WI38 (cell line): ENCODE results near the gene KCNJ15.

Experiments used
- H3K4me3 ChIP-seq: 2 replicates; pipeline ENCODE4 v1.5.1; 2011; ENCODE audit warnings: low read depth, mild to moderate bottlenecking, control low read depth, low read length
- CTCF ChIP-seq: IDR thresholded peaks from 2 replicates; pipeline ENCODE4 v1.5.1; 2012; ENCODE audit warnings: low read depth, mild to moderate bottlenecking, control low read depth, low read length

The KCNJ15 gene

DNA sequence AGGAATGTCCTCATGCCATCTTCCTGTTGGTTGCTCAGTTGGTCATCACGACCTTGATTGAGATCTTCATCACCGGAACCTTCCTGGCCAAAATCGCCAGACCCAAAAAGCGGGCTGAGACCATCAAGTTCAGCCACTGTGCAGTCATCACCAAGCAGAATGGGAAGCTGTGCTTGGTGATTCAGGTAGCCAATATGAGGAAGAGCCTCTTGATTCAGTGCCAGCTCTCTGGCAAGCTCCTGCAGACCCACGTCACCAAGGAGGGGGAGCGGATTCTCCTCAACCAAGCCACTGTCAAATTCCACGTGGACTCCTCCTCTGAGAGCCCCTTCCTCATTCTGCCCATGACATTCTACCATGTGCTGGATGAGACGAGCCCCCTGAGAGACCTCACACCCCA, 42.9 kb downstream of the KCNJ15 start:
- H3K4me3 ChIP-seq: no peak overlapping the region
- no peak for TF ChIP-seq CTCF

GRCh38 chr21:38300141-38300578, 43.4 kb downstream of the KCNJ15 start:
- no peak for TF ChIP-seq CTCF
- no peak overlapping the region for H3K4me3 ChIP-seq

DNA sequence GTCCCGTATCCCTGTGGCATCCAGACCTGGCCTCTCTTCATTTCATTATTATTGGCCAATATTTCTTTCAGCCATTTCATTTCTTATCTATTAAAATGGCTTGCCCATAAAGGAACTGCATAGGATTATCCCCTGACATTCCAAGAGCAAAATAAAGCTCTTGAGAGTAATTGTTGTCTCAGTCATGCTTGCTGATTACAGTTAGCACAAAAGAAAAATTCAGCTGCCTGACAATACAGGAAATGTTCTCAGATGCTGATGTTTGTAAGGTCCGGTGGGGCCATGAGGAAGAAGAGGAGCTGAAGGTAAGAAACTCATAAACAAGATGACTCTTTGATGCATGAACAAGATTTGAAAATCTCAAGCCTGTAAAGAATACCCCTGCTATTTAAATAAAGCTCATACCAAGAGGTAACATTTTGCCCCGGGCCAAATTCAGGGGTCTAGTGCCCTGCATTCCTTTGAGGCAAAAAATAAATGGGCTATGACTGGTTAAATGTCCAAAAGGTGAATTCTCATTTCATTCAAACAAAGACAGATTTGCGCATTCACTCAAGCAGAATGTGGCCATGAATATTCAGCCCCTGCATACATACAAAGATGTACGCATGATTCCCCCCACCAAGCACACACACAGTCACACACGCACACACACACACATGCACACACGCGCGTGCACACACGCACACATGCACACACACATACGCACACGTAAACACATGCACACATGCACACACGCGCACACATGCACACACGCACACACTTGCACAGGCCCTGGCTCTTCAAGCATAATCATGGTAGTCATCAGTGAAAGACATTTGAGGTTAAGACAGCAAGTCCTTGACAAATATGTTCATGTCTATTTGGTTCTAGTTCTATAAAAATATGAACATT, 44.8 kb downstream of the KCNJ15 start:
- TF ChIP-seq CTCF: no peak
- H3K4me3 ChIP-seq: no peak overlapping the region

DNA sequence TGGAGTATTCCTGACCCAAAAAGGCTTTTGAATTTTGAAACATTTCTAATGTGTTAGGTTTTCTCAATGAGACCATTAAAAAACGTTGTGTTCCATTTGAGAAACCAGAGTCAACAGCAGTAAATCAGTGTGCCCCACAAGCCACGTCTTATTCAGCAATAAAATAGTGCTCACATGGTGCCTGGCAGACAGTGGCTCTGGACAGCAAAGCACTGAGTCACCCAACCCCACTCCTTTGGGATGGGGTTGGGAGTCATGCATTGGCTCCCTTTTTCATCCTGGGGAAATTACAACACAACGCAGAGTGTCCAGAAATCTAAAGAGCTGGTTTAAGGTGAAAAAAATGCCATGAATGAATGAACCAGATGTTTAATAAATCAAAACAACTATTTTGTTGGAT, 46.5 kb downstream of the KCNJ15 start:
- no peak for TF ChIP-seq CTCF
- H3K4me3 ChIP-seq: no peak overlapping the region

GRCh38 chr21:38306433-38307141, 49.8 kb downstream of the KCNJ15 start:
- no peak for TF ChIP-seq CTCF
- peak overlapping the region; percentile 39 for H3K4me3 ChIP-seq

GRCh38 chr21:38307771-38308531, 51.2 kb downstream of the KCNJ15 start:
- H3K4me3 ChIP-seq: no peak overlapping the region
- TF ChIP-seq CTCF: no peak
